Neuronal stem cell (in vitro differentiated cells): ENCODE results near the gene ZFR.

Experiments used
- DNase-seq: peaks from one replicate; pipeline ENCODE4 v3.0.0-alpha.2; 2013; ENCODE audit warnings: low spot score
- H2AFZ ChIP-seq: one replicate; pipeline ENCODE4 v1.6.1; 2013; ENCODE audit warnings: mild to moderate bottlenecking, low read length, inconsistent platforms
- H2AK5ac ChIP-seq: 2 replicates; pipeline ENCODE4 v1.6.1; 2013; ENCODE audit warnings: low read depth, mild to moderate bottlenecking, inconsistent platforms, low read length, moderate library complexity, mixed read lengths
- H2BK120ac ChIP-seq: 2 replicates; pipeline ENCODE4 v1.6.1; 2013; ENCODE audit warnings: low read depth, mild to moderate bottlenecking, inconsistent platforms, low read length, moderate library complexity, mixed read lengths
- H2BK12ac ChIP-seq: one replicate; pipeline ENCODE4 v1.6.1; 2013; ENCODE audit warnings: low read length, inconsistent platforms
- H2BK15ac ChIP-seq: 2 replicates; pipeline ENCODE4 v1.6.1; 2013; ENCODE audit warnings: mild to moderate bottlenecking, low read length, inconsistent platforms, mixed read lengths
- H2BK5ac ChIP-seq: one replicate; pipeline ENCODE4 v1.6.1; 2013; ENCODE audit warnings: inconsistent platforms, mild to moderate bottlenecking, low read length, moderate library complexity
- H3K14ac ChIP-seq: one replicate; pipeline ENCODE4 v1.6.1; 2013; ENCODE audit warnings: low read length, inconsistent platforms
- H3K18ac ChIP-seq: 2 replicates; pipeline ENCODE4 v1.6.1; 2013; ENCODE audit warnings: low read length, inconsistent platforms
- H3K23ac ChIP-seq: 2 replicates; pipeline ENCODE4 v1.6.1; 2013; ENCODE audit warnings: low read depth, mild to moderate bottlenecking, mixed read lengths, low read length, inconsistent platforms; ENCODE audit not compliant: poor library complexity
- H3K27ac ChIP-seq: replicated peaks from 3 replicates; pipeline ENCODE4 v1.5.1; 2013; ENCODE audit warnings: low read length, inconsistent platforms
- H3K27me3 ChIP-seq, 3 experiments: 2 replicates each; pipeline ENCODE4 v1.6.1; 2013; ENCODE audit warnings: low read length in 3 of 3, mild to moderate bottlenecking in 2 of 3, inconsistent platforms in 1 of 3, low read depth in 1 of 3, mixed read lengths in 1 of 3, moderate library complexity in 1 of 3; ENCODE audit not compliant: control insufficient read depth in 3 of 3, insufficient read depth in 3 of 3
- H3K36me3 ChIP-seq, 2 donors: replicated peaks in 1 of 2; 2 replicates each; pipeline ENCODE4 v1.6.1; 2013; ENCODE audit warnings: low read length in 2 of 2; ENCODE audit not compliant: control insufficient read depth in 2 of 2, insufficient read depth in 2 of 2
- H3K4ac ChIP-seq: 2 replicates; pipeline ENCODE4 v1.6.1; 2013; ENCODE audit warnings: inconsistent platforms, mild to moderate bottlenecking, low read length, moderate library complexity
- H3K4me1 ChIP-seq, 2 donors: 1 replicate in 1 of 2; 2 replicates in 1 of 2; pipeline ENCODE4 v1.6.1; 2013; ENCODE audit warnings: low read length in 2 of 2, low read depth in 1 of 2; ENCODE audit not compliant: control insufficient read depth in 2 of 2, insufficient read depth in 1 of 2
- H3K4me2 ChIP-seq: one replicate; pipeline ENCODE4 v1.6.1; 2013; ENCODE audit warnings: mild to moderate bottlenecking, low read length, inconsistent platforms; ENCODE audit not compliant: insufficient read depth, poor library complexity, severe bottlenecking
- H3K4me3 ChIP-seq, 2 donors: 2 replicates each; pipeline ENCODE4 v1.5.1; 2013; ENCODE audit warnings: low read length in 2 of 2, mild to moderate bottlenecking in 2 of 2, inconsistent platforms in 1 of 2, moderate library complexity in 1 of 2
- H3K79me1 ChIP-seq: one replicate; pipeline ENCODE4 v1.6.1; 2013; ENCODE audit warnings: low read depth, mild to moderate bottlenecking, inconsistent platforms, low read length, moderate library complexity
- H3K9ac ChIP-seq: one replicate; pipeline ENCODE4 v1.6.1; 2013; ENCODE audit warnings: mild to moderate bottlenecking, low read depth, low read length, inconsistent platforms; ENCODE audit not compliant: poor library complexity
- H3K9me3 ChIP-seq, 2 donors: replicated peaks in 1 of 2; 2 replicates each; pipeline versions ENCODE3 to v1.6.1; 2013; ENCODE audit warnings: low read length in 2 of 2, mild to moderate bottlenecking in 2 of 2, inconsistent platforms in 1 of 2, low read depth in 1 of 2, mixed read lengths in 1 of 2, moderate library complexity in 1 of 2; ENCODE audit not compliant: control insufficient read depth in 2 of 2, insufficient read depth in 1 of 2
- H4K8ac ChIP-seq: one replicate; pipeline ENCODE4 v1.6.1; 2013; ENCODE audit warnings: low read depth, mild to moderate bottlenecking, inconsistent platforms, low read length, moderate library complexity
- H4K91ac ChIP-seq: one replicate; pipeline ENCODE4 v1.6.1; 2013; ENCODE audit warnings: low read length, low read depth, mild to moderate bottlenecking, inconsistent platforms; ENCODE audit not compliant: poor library complexity
- WGBS, 2 donors: extraction: QIAGEN DNeasy Blood & Tissue Kit; methylation state at CpG; one replicate each; pipeline ENCODE4 v1.1.7; 2013; ENCODE audit warnings: missing lambda C conversion rate in 2 of 2, mixed read lengths in 1 of 2; ENCODE audit not compliant: insufficient read length in 2 of 2, insufficient replicate concordance in 1 of 2; ENCODE audit errors: extremely low coverage in 2 of 2; 5-methylcytosine and 5-hydroxymethylcytosine counted together

The ZFR gene

GRCh38 chr5:32446630-32447029 lies 2.1 kb upstream of the ZFR start:
- WGBS, 2 donors, result no CpG with 5 or more reads among the region's 5 CpGs
- Histone ChIP-seq H3K27ac (no peak overlapping the region), H3K4me3 (no peak overlapping the region), H3K14ac (no peak overlapping the region), H4K91ac (no peak overlapping the region), H3K79me1 (no peaks in the 10 kb centered on the region), H3K4ac (no peak overlapping the region), H3K4me2 (no peak overlapping the region), H3K9me3 (peaks cover 0 to 4% of the 10 kb centered on the region in 2 donors), H2AK5ac (no peak overlapping the region), H2BK120ac (no peak overlapping the region), H3K23ac (no peak overlapping the region), H3K36me3 (peaks cover 0 to 18% of the 10 kb centered on the region in 2 donors), H3K4me1 (peaks cover 5 to 8% of the 10 kb centered on the region in 2 donors), H3K9ac (no peak overlapping the region), H2AFZ (no peak overlapping the region), H2BK15ac (no peak overlapping the region), H3K18ac (no peak overlapping the region), H2BK5ac (no peak overlapping the region), H3K27me3 (peaks cover 0 to 14% (median 11%) of the 10 kb centered on the region in 3 experiments), H4K8ac (no peak overlapping the region), H2BK12ac (no peak overlapping the region)
- no peak for DNase-seq

GRCh38 chr5:32445831-32446614 lies 1.5 kb upstream of the ZFR start:
- Histone ChIP-seq H3K27ac (no peak overlapping the region), H2BK120ac (no peak overlapping the region), H3K27me3 (peaks cover 0 to 14% (median 11%) of the 10 kb centered on the region in 3 experiments), H3K9me3 (peaks cover 0 to 4% of the 10 kb centered on the region in 2 donors), H2AFZ (no peak overlapping the region), H2AK5ac (no peak overlapping the region), H3K4me2 (no peak overlapping the region), H3K4ac (no peak overlapping the region), H3K14ac (no peak overlapping the region), H3K4me1 (peaks cover 5 to 8% of the 10 kb centered on the region in 2 donors), H2BK15ac (no peak overlapping the region), H3K23ac (no peak overlapping the region), H2BK5ac (no peak overlapping the region), H3K4me3 (no peak overlapping the region), H4K91ac (no peak overlapping the region), H3K36me3 (peaks cover 0 to 24% of the 10 kb centered on the region in 2 donors), H3K79me1 (no peaks in the 10 kb centered on the region), H3K9ac (no peak overlapping the region), H2BK12ac (no peak overlapping the region), H4K8ac (no peak overlapping the region), H3K18ac (no peak overlapping the region)
- DNase-seq, result no peak
- no CpG with 5 or more reads among the region's 23 CpGs for WGBS, 2 donors

GRCh38 chr5:32445287-32445758 lies 783 bp upstream of the ZFR start:
- Histone ChIP-seq H3K27ac (no peak overlapping the region), H3K4ac (no peak overlapping the region), H4K8ac (no peak overlapping the region), H2AK5ac (no peak overlapping the region), H3K79me1 (no peaks in the 10 kb centered on the region), H3K23ac (no peak overlapping the region), H3K9ac (peak overlapping the region; percentile 65), H2BK15ac (no peak overlapping the region), H2BK12ac (no peak overlapping the region), H3K36me3 (peaks cover 0 to 30% of the 10 kb centered on the region in 2 donors), H2BK5ac (no peak overlapping the region), H3K14ac (no peak overlapping the region), H3K9me3 (peaks cover 0 to 4% of the 10 kb centered on the region in 2 donors), H3K4me1 (peaks cover 5 to 8% of the 10 kb centered on the region in 2 donors), H3K27me3 (peaks cover 0 to 14% (median 11%) of the 10 kb centered on the region in 3 experiments), H2AFZ (peak overlapping the region; percentile 96), H3K4me2 (peak overlapping the region; percentile 56), H4K91ac (no peak overlapping the region), H2BK120ac (no peak overlapping the region), H3K4me3 (peak overlapping the region; percentile 92 to 99), H3K18ac (no peak overlapping the region)
- DNase-seq, result no peak
- WGBS, 2 donors, result no CpG with 5 or more reads among the region's 10 CpGs
